Vagina (tissue), 2 donors: ENCODE data around the gene TEAD1. TPM values are rescaled to one million over a fixed set of nuclear protein-coding genes. Genes with fewer than 3 reads are reported as not detected.

Source experiments
- DNase-seq, 2 donors: peaks; one replicate each; pipeline ENCODE4 v3.0.0-alpha.2; 2017; ENCODE audit errors: extremely low spot score in 2 of 2
- H3K27ac ChIP-seq: fragments of 200-600 bp; sonication (generic); one replicate; pipeline ENCODE4 v1.5.1; 2019
- H3K27me3 ChIP-seq: fragments of 200-600 bp; sonication (generic); one replicate; pipeline ENCODE4 v1.5.1; 2019
- H3K36me3 ChIP-seq, 2 donors: fragments of 200-600 bp; sonication (generic); one replicate each; pipeline ENCODE4 v1.5.1; 2017 to 2019
- H3K4me1 ChIP-seq: fragments of 200-600 bp; sonication (generic); one replicate; pipeline ENCODE4 v1.5.1; 2019
- H3K4me3 ChIP-seq, 2 donors: fragments of 200-600 bp; sonication (generic); 1 replicate in 1 of 2; 2 replicates in 1 of 2; pipeline ENCODE4 v1.5.1; 2016 to 2019
- H3K9me3 ChIP-seq: fragments of 200-600 bp; sonication (generic); one replicate; pipeline ENCODE4 v1.5.1; 2019
- POLR2A ChIP-seq, 2 donors: fragments of 450-650 bp; IDR thresholded peaks; one replicate each; pipeline ENCODE4 v1.6.1; 2017; ENCODE audit warnings: antibody characterized with exemption in 2 of 2, mild to moderate bottlenecking in 2 of 2, moderate library complexity in 2 of 2
- POLR2AphosphoS5 ChIP-seq, 2 donors: sonication (generic); formaldehyde crosslinking; IDR thresholded peaks; one replicate each; pipeline ENCODE4 v1.9.0; 2017; ENCODE audit warnings: antibody characterized with exemption in 2 of 2, mild to moderate bottlenecking in 2 of 2, low read depth in 1 of 2; ENCODE audit not compliant: insufficient read depth in 1 of 2
- intact Hi-C: fragments of 100-400 bp; cut with DNase I; formaldehyde crosslinking; loops from one replicate; pipeline ENCODE4 v1.15.1; 2023
- total RNA-seq: library from RNA; depleted of rRNA; stranded (reverse); fragments of >200 nt; gene quantifications from one replicate; pipeline ENCODE4 v1.2.3, GENCODE V29; 2016
- TF ChIP-seq, protein P1 (sequence below), 3 experiments: fragments of 450-650 bp in 2 of 3; fragments of 200-600 bp in 1 of 3; sonication (generic) in 1 of 3; IDR thresholded peaks; one replicate each; pipeline ENCODE4 v1.5.1; 2017 to 2019; ENCODE audit warnings: antibody characterized with exemption in 3 of 3, mild to moderate bottlenecking in 2 of 3, moderate library complexity in 2 of 3

TEAD1 gene
- total RNA-seq, 1 donor from 2014 or later: 50.3 TPM

DNA sequence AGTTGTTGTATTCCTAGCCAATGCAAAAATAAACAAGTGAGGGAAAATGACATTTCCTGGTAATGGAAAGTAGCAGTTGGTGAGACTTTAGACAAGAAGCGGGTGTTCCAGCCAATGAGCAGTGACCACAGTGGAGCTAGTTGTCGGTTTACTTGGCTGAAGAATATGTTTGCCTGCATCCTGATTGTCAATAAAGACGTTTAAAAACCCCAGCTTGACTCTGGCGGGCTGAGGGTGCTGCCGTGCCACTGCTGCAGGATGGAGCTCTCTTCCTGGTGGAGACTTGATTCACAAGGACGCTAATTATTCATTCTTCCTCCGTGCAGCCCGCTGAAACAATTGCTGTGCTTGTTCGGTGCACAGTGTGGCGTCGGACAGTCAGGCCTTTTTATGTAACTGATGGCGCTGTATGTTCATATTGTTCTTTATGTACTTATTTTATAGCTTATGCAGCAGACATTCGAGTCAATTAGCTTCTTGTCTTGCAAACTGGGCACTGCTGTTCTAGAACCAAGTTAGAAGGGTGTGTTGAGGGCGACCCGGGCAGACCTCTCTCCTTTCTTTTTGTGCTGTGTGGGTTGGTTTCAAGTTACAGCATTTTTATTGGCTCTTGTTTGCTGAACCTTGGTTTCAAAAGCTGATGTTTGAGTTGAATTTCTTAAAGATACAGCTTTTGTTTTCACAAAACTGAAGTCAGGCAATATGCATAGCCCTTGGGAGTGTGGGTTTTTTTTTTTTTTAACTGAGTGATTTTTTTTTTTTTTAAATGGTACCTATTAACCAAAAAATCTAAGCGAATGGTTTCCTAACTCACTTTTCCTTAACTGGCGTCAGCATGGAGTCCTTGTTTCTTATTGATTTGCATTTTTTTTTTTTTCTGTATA, 153.9 kb downstream of the TEAD1 start:
- Histone ChIP-seq H3K9me3 (no peaks in the 10 kb centered on the region), H3K27ac (peak overlapping the region; percentile 59), H3K36me3 (no peaks in the 10 kb centered on the region), H3K27me3 (no peaks in the 10 kb centered on the region), H3K4me3 (peak overlapping the region; percentile 25 to 35), H3K4me1 (peaks cover 23% of the 10 kb centered on the region)
- DNase-seq: no peak
- intact Hi-C loops: no loop called here
- TF ChIP-seq POLR2A (IDR thresholded peaks at IDR 0.05): no peak
- TF ChIP-seq, protein P1, sequence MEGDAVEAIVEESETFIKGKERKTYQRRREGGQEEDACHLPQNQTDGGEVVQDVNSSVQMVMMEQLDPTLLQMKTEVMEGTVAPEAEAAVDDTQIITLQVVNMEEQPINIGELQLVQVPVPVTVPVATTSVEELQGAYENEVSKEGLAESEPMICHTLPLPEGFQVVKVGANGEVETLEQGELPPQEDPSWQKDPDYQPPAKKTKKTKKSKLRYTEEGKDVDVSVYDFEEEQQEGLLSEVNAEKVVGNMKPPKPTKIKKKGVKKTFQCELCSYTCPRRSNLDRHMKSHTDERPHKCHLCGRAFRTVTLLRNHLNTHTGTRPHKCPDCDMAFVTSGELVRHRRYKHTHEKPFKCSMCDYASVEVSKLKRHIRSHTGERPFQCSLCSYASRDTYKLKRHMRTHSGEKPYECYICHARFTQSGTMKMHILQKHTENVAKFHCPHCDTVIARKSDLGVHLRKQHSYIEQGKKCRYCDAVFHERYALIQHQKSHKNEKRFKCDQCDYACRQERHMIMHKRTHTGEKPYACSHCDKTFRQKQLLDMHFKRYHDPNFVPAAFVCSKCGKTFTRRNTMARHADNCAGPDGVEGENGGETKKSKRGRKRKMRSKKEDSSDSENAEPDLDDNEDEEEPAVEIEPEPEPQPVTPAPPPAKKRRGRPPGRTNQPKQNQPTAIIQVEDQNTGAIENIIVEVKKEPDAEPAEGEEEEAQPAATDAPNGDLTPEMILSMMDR (IDR thresholded peaks at IDR 0.05): no peak
- TF ChIP-seq POLR2AphosphoS5 (IDR thresholded peaks at IDR 0.05; ENCODE audit: insufficient read depth in 1 of 2, low read depth in 1 of 2): peak; percentile 17 to 61

GRCh38 chr11:12829131-12829530, 154.9 kb downstream of the TEAD1 start:
- peaks cover 23% of the 10 kb centered on the region for H3K4me1 ChIP-seq
- H3K27me3 ChIP-seq: no peaks in the 10 kb centered on the region
- H3K27ac ChIP-seq: no peak overlapping the region
- H3K4me3 ChIP-seq: no peak overlapping the region
- H3K9me3 ChIP-seq: no peaks in the 10 kb centered on the region
- TF ChIP-seq, protein P1 (IDR thresholded peaks at IDR 0.05): no peak
- TF ChIP-seq POLR2A (IDR thresholded peaks at IDR 0.05): no peak
- no peak for TF ChIP-seq POLR2AphosphoS5 (IDR thresholded peaks at IDR 0.05; ENCODE audit: insufficient read depth in 1 of 2, low read depth in 1 of 2)
- H3K36me3 ChIP-seq: no peaks in the 10 kb centered on the region
- DNase-seq: no peak
- intact Hi-C loops: no loop called here

DNA sequence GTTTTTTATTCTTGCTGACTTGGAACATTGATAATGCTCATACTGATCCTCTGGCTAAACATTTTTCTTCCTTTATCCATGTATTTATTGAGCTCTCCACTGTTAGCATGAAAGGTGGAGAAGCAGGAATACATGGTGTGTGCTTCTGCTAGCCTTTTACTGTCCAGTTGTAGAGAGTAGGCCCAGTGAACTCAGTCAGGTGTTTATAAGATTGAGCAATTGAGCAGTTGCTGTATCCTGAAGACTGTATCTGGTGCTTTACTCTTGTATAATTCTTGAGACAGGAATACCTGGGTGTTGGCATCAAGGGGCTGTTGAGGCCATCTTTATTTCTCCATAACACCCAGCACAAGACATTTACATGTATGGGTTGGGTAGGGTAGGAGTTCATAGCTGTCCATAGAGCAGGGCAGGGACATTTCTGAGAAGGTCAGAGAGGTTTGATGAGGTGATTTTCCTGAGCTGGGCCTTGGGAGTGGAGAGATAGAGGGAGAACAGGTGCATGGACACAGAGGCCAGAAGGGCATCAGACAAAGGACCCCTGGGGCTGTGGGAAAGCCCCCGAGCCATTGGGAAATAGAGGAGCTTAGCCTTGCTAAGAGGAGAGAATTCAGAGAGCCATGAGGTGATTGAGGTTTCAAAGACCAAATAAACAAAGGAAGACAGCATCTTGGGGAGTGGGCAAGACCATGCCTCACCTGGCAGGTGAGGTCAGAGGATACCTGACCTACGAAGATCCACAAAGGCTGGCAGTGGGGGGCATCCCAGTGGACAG, 155.5 kb downstream of the TEAD1 start:
- intact Hi-C loops: loop anchor here (10.0 kb wide), 1 partner anchor 55 kb away; no protein-coding TSS in a partner anchor
- TF ChIP-seq POLR2AphosphoS5 (IDR thresholded peaks at IDR 0.05; ENCODE audit: insufficient read depth in 1 of 2, low read depth in 1 of 2): no peak
- no peak for TF ChIP-seq POLR2A (IDR thresholded peaks at IDR 0.05)
- TF ChIP-seq, protein P1 (IDR thresholded peaks at IDR 0.05): no peak
- Histone ChIP-seq H3K4me1 (peaks cover 23% of the 10 kb centered on the region), H3K4me3 (no peak overlapping the region), H3K9me3 (no peaks in the 10 kb centered on the region), H3K36me3 (no peaks in the 10 kb centered on the region), H3K27ac (no peak overlapping the region), H3K27me3 (no peaks in the 10 kb centered on the region)
- DNase-seq: no peak

GRCh38 chr11:12831471-12832202, 157.4 kb downstream of the TEAD1 start:
- Histone ChIP-seq H3K36me3 (no peaks in the 10 kb centered on the region), H3K4me1 (peaks cover 23% of the 10 kb centered on the region), H3K9me3 (no peaks in the 10 kb centered on the region), H3K4me3 (no peak overlapping the region), H3K27ac (no peak overlapping the region), H3K27me3 (no peaks in the 10 kb centered on the region)
- DNase-seq: no peak
- intact Hi-C loops: loop anchor here (10.0 kb wide), 1 partner anchor 53 kb away; no protein-coding TSS in a partner anchor
- TF ChIP-seq, protein P1 (IDR thresholded peaks at IDR 0.05): no peak
- TF ChIP-seq POLR2A (IDR thresholded peaks at IDR 0.05) (no peak), POLR2AphosphoS5 (IDR thresholded peaks at IDR 0.05; ENCODE audit: insufficient read depth in 1 of 2, low read depth in 1 of 2) (no peak)
